ENCODE measurements around the gene HTR3A. TPM values are rescaled to one million over a fixed set of nuclear protein-coding genes. Genes with fewer than 3 reads are reported as not detected.

HTR3A gene
- total RNA-seq, 1 donor from 2014 or later, result not detected

- intact Hi-C loops (cut with micrococcal nuclease), result no loop called here
- H3K4me3 Mint-ChIP-seq, result no peak overlapping the region
- no peak for DNase-seq (ENCODE audit: low spot score)
- no peaks in the 10 kb centered on the region for H3K36me3 Mint-ChIP-seq (ENCODE audit: low read depth)
- peaks cover 6% of the 10 kb centered on the region for H3K27me3 Mint-ChIP-seq (ENCODE audit: insufficient read depth)
- no peaks in the 10 kb centered on the region for H3K9me3 Mint-ChIP-seq
- no peaks in the 10 kb centered on the region for H3K4me1 Mint-ChIP-seq (ENCODE audit: low read depth)
- no peak overlapping the region for H3K27ac Mint-ChIP-seq
Measured at GRCh38 chr11:113952070-113952469, 22.8 kb upstream of the HTR3A start.

GRCh38 chr11:113952588-113952987, 22.3 kb upstream of the HTR3A start:
- no peaks in the 10 kb centered on the region for H3K9me3 Mint-ChIP-seq
- peaks cover 6% of the 10 kb centered on the region for H3K27me3 Mint-ChIP-seq (ENCODE audit: insufficient read depth)
- DNase-seq (ENCODE audit: low spot score), result no peak
- intact Hi-C loops (cut with micrococcal nuclease), result no loop called here
- H3K4me1 Mint-ChIP-seq (ENCODE audit: low read depth), result no peaks in the 10 kb centered on the region
- no peak overlapping the region for H3K4me3 Mint-ChIP-seq
- H3K36me3 Mint-ChIP-seq (ENCODE audit: low read depth), result no peaks in the 10 kb centered on the region
- H3K27ac Mint-ChIP-seq, result no peak overlapping the region

GRCh38 chr11:113954235-113954634, 20.7 kb upstream of the HTR3A start:
- no peaks in the 10 kb centered on the region for H3K4me1 Mint-ChIP-seq (ENCODE audit: low read depth)
- H3K27me3 Mint-ChIP-seq (ENCODE audit: insufficient read depth), result peaks cover 6% of the 10 kb centered on the region
- no peak overlapping the region for H3K4me3 Mint-ChIP-seq
- no peaks in the 10 kb centered on the region for H3K9me3 Mint-ChIP-seq
- DNase-seq (ENCODE audit: low spot score), result no peak
- no peak overlapping the region for H3K27ac Mint-ChIP-seq
- no peaks in the 10 kb centered on the region for H3K36me3 Mint-ChIP-seq (ENCODE audit: low read depth)
- intact Hi-C loops (cut with micrococcal nuclease), result no loop called here

- H3K9me3 Mint-ChIP-seq, result no peaks in the 10 kb centered on the region
- H3K4me3 Mint-ChIP-seq, result no peak overlapping the region
- peaks cover 6% of the 10 kb centered on the region for H3K27me3 Mint-ChIP-seq (ENCODE audit: insufficient read depth)
- H3K4me1 Mint-ChIP-seq (ENCODE audit: low read depth), result no peaks in the 10 kb centered on the region
- no peak overlapping the region for H3K27ac Mint-ChIP-seq
- H3K36me3 Mint-ChIP-seq (ENCODE audit: low read depth), result no peaks in the 10 kb centered on the region
- intact Hi-C loops (cut with micrococcal nuclease), result no loop called here
- no peak for DNase-seq (ENCODE audit: low spot score)
Measured at GRCh38 chr11:113956986-113957385, 17.9 kb upstream of the HTR3A start.

- Mint-ChIP-seq H3K27me3 (ENCODE audit: insufficient read depth) (peaks cover 3% of the 10 kb centered on the region), H3K9me3 (no peaks in the 10 kb centered on the region)
Measured at GRCh38 chr11:113960702-113961330, 14.1 kb upstream of the HTR3A start.

GRCh38 chr11:113967361-113967760, 7.5 kb upstream of the HTR3A start:
- Mint-ChIP-seq H3K27ac (no peak overlapping the region), H3K4me1 (ENCODE audit: low read depth) (no peaks in the 10 kb centered on the region), H3K36me3 (ENCODE audit: low read depth) (no peaks in the 10 kb centered on the region), H3K9me3 (no peaks in the 10 kb centered on the region), H3K4me3 (no peak overlapping the region), H3K27me3 (ENCODE audit: insufficient read depth) (peaks cover 5% of the 10 kb centered on the region)
- DNase-seq (ENCODE audit: low spot score), result no peak
- intact Hi-C loops (cut with micrococcal nuclease), result loop anchor here (10.0 kb wide), 1 partner anchor 57 kb away; no protein-coding TSS in a partner anchor

More at GRCh38 chr11:113960702-113961330, 14.1 kb upstream of the HTR3A start:
- H3K4me3 Mint-ChIP-seq, result no peak overlapping the region
- intact Hi-C loops (cut with micrococcal nuclease), result loop anchor here (10.0 kb wide), 1 partner anchor 64 kb away; no protein-coding TSS in a partner anchor
- H3K4me1 Mint-ChIP-seq (ENCODE audit: low read depth), result no peaks in the 10 kb centered on the region
- H3K27ac Mint-ChIP-seq, result no peak overlapping the region
- no peak for DNase-seq (ENCODE audit: low spot score)
- no peaks in the 10 kb centered on the region for H3K36me3 Mint-ChIP-seq (ENCODE audit: low read depth)

- Mint-ChIP-seq H3K4me1 (ENCODE audit: low read depth) (no peaks in the 10 kb centered on the region), H3K36me3 (ENCODE audit: low read depth) (no peaks in the 10 kb centered on the region), H3K9me3 (no peaks in the 10 kb centered on the region), H3K27ac (no peak overlapping the region), H3K4me3 (no peak overlapping the region), H3K27me3 (ENCODE audit: insufficient read depth) (peaks cover 2% of the 10 kb centered on the region)
- DNase-seq (ENCODE audit: low spot score), result no peak
- intact Hi-C loops (cut with micrococcal nuclease), result no loop called here
Measured at GRCh38 chr11:113971506-113972195, 3.3 kb upstream of the HTR3A start.

GRCh38 chr11:113977071-113977490, 2.2 kb downstream of the HTR3A start:
- Mint-ChIP-seq H3K36me3 (ENCODE audit: low read depth) (no peaks in the 10 kb centered on the region), H3K4me1 (ENCODE audit: low read depth) (no peaks in the 10 kb centered on the region), H3K9me3 (no peaks in the 10 kb centered on the region), H3K4me3 (no peak overlapping the region), H3K27ac (no peak overlapping the region), H3K27me3 (ENCODE audit: insufficient read depth) (peaks cover 3% of the 10 kb centered on the region)
- intact Hi-C loops (cut with micrococcal nuclease), result no loop called here
- no peak for DNase-seq (ENCODE audit: low spot score)

GRCh38 chr11:113977701-113978100, 2.8 kb downstream of the HTR3A start:
- Mint-ChIP-seq H3K4me1 (ENCODE audit: low read depth) (no peaks in the 10 kb centered on the region), H3K4me3 (no peak overlapping the region), H3K27ac (no peak overlapping the region), H3K36me3 (ENCODE audit: low read depth) (no peaks in the 10 kb centered on the region), H3K9me3 (no peaks in the 10 kb centered on the region), H3K27me3 (ENCODE audit: insufficient read depth) (peaks cover 3% of the 10 kb centered on the region)
- no peak for DNase-seq (ENCODE audit: low spot score)
- intact Hi-C loops (cut with micrococcal nuclease), result no loop called here

- no peaks in the 10 kb centered on the region for H3K4me1 Mint-ChIP-seq (ENCODE audit: low read depth)
- DNase-seq (ENCODE audit: low spot score), result no peak
- H3K4me3 Mint-ChIP-seq, result no peak overlapping the region
- no peak overlapping the region for H3K27ac Mint-ChIP-seq
- no peaks in the 10 kb centered on the region for H3K36me3 Mint-ChIP-seq (ENCODE audit: low read depth)
- intact Hi-C loops (cut with micrococcal nuclease), result no loop called here
- H3K9me3 Mint-ChIP-seq, result no peaks in the 10 kb centered on the region
- H3K27me3 Mint-ChIP-seq (ENCODE audit: insufficient read depth), result peaks cover 3% of the 10 kb centered on the region
Measured at GRCh38 chr11:113979431-113979830, 4.5 kb downstream of the HTR3A start.

- no peak for DNase-seq (ENCODE audit: low spot score)
- H3K36me3 Mint-ChIP-seq (ENCODE audit: low read depth), result no peaks in the 10 kb centered on the region
- H3K4me3 Mint-ChIP-seq, result no peak overlapping the region
- peaks cover 3% of the 10 kb centered on the region for H3K27me3 Mint-ChIP-seq (ENCODE audit: insufficient read depth)
- H3K4me1 Mint-ChIP-seq (ENCODE audit: low read depth), result no peaks in the 10 kb centered on the region
- no peaks in the 10 kb centered on the region for H3K9me3 Mint-ChIP-seq
- intact Hi-C loops (cut with micrococcal nuclease), result no loop called here
- no peak overlapping the region for H3K27ac Mint-ChIP-seq
Measured at GRCh38 chr11:113980785-113981184, 5.9 kb downstream of the HTR3A start.

GRCh38 chr11:113982306-113982705, 7.4 kb downstream of the HTR3A start:
- Mint-ChIP-seq H3K27ac (no peak overlapping the region), H3K36me3 (ENCODE audit: low read depth) (no peaks in the 10 kb centered on the region), H3K4me1 (ENCODE audit: low read depth) (no peaks in the 10 kb centered on the region), H3K9me3 (no peaks in the 10 kb centered on the region), H3K27me3 (ENCODE audit: insufficient read depth) (peaks cover 3% of the 10 kb centered on the region), H3K4me3 (no peak overlapping the region)
- DNase-seq (ENCODE audit: low spot score), result no peak
- intact Hi-C loops (cut with micrococcal nuclease), result no loop called here

GRCh38 chr11:113984781-113985180, 9.9 kb downstream of the HTR3A start:
- no peaks in the 10 kb centered on the region for H3K4me1 Mint-ChIP-seq (ENCODE audit: low read depth)
- intact Hi-C loops (cut with micrococcal nuclease), result loop anchor here (5.0 kb wide), 1 partner anchor 53 kb away; no protein-coding TSS in a partner anchor
- H3K4me3 Mint-ChIP-seq, result no peak overlapping the region
- peaks cover 5% of the 10 kb centered on the region for H3K27me3 Mint-ChIP-seq (ENCODE audit: insufficient read depth)
- no peak overlapping the region for H3K27ac Mint-ChIP-seq
- H3K9me3 Mint-ChIP-seq, result no peaks in the 10 kb centered on the region
- H3K36me3 Mint-ChIP-seq (ENCODE audit: low read depth), result no peaks in the 10 kb centered on the region
- DNase-seq (ENCODE audit: low spot score), result no peak
